Measurements from ENCODE around the gene ABLIM2.

ABLIM2 gene

GRCh38 chr4:8158710-8159536, at the start of gene ABLIM2:
TSS of gene ABLIM2 (minus strand) at chr4:8158813. CDS start at chr4:8158689, 124 bp downstream.
- peak; percentile 96 to 98 (median 98) for DNase-seq

GRCh38 chr4:8207314-8207713, 48.7 kb upstream of the ABLIM2 start:
- DNase-seq, result no peak

- no peak for DNase-seq
Measured at GRCh38 chr4:8205749-8206611, 47.4 kb upstream of the ABLIM2 start.

- no peak for DNase-seq
Measured at GRCh38 chr4:8205241-8205707, 46.7 kb upstream of the ABLIM2 start.

- no peak for DNase-seq
Measured at GRCh38 chr4:8204576-8205227, 46.1 kb upstream of the ABLIM2 start.

GRCh38 chr4:8203817-8204216, 45.2 kb upstream of the ABLIM2 start:
- no peak for DNase-seq

GRCh38 chr4:8203052-8203401, 44.4 kb upstream of the ABLIM2 start:
- no peak for DNase-seq

- no peak for DNase-seq
Measured at GRCh38 chr4:8202108-8203051, 43.8 kb upstream of the ABLIM2 start.

GRCh38 chr4:8201321-8201781, 42.7 kb upstream of the ABLIM2 start:
- no peak for DNase-seq

- no peak for DNase-seq
Measured at GRCh38 chr4:8200302-8200975, 41.8 kb upstream of the ABLIM2 start.

GRCh38 chr4:8199594-8200301, 41.1 kb upstream of the ABLIM2 start:
- no peak for DNase-seq

GRCh38 chr4:8198906-8199593, 40.4 kb upstream of the ABLIM2 start, which contains the start of gene SH3TC1:
TSS of gene SH3TC1 (plus strand) at chr4:8199290. CDS start at chr4:8205195, 5,905 bp downstream.
- DNase-seq, result peak; percentile 22 to 50 (median 30)

GRCh38 chr4:8198206-8198905, 39.7 kb upstream of the ABLIM2 start:
- DNase-seq, result no peak

GRCh38 chr4:8197521-8197920, 38.9 kb upstream of the ABLIM2 start:
- no peak for DNase-seq

- no peak for DNase-seq
Measured at GRCh38 chr4:8195841-8196458, 37.3 kb upstream of the ABLIM2 start.

GRCh38 chr4:8195431-8195830, 36.8 kb upstream of the ABLIM2 start:
- DNase-seq, result no peak

GRCh38 chr4:8194306-8195242, 36.0 kb upstream of the ABLIM2 start:
- DNase-seq, result no peak

Data from activated CD4-positive, CD25-positive, alpha-beta regulatory T cell (primary cell).